GM21360 (cell line): Measurements from ENCODE around the gene ZSWIM8.
A peak's percentile ranks its signal among the peaks of the same experiment; 100 is the strongest.
"Not testable (repeated sequence)": the region's sequence is repeated elsewhere in the genome, so short reads cannot be mapped to it uniquely, and the experiment has no call there.

Experiments
- ATAC-seq: cut with Tn5 transposase; IDR thresholded peaks from one replicate; pipeline ENCODE4 v1.9.1; 2021; ENCODE audit warnings: mild to moderate bottlenecking, moderate library complexity; ENCODE audit not compliant: unreplicated experiment

ZSWIM8 gene

GRCh38 chr10:73785211-73785720 is at the start of gene ZSWIM8:
ZSWIM8 (plus strand) TSS chr10:73785606; CDS start chr10:73785879, 273 bp downstream.
- peak; percentile 68 for ATAC-seq

- not testable (repeated sequence) for ATAC-seq
Measured at GRCh38 chr10:73740501-73741254, 44.7 kb upstream of the ZSWIM8 start.

GRCh38 chr10:73742454-73742734 is 43.0 kb upstream of the ZSWIM8 start:
- ATAC-seq = no peak

- no peak for ATAC-seq
Measured at GRCh38 chr10:73743327-73743904, 42.0 kb upstream of the ZSWIM8 start.

- ATAC-seq = peak; percentile 80
Measured at GRCh38 chr10:73743905-73744663, 41.3 kb upstream of the ZSWIM8 start, which contains the start of gene SEC24C. SEC24C (plus strand) TSS chr10:73744372; CDS start chr10:73746833, 2,461 bp downstream.

GRCh38 chr10:73744664-73744975 is 40.8 kb upstream of the ZSWIM8 start:
- peak; percentile 32 for ATAC-seq

- no peak for ATAC-seq
Measured at GRCh38 chr10:73746721-73747120, 38.7 kb upstream of the ZSWIM8 start.

- no peak for ATAC-seq
Measured at GRCh38 chr10:73750819-73751218, 34.6 kb upstream of the ZSWIM8 start.

- no peak for ATAC-seq
Measured at GRCh38 chr10:73756183-73756582, 29.2 kb upstream of the ZSWIM8 start.

- ATAC-seq = no peak
Measured at GRCh38 chr10:73758704-73759511, 26.5 kb upstream of the ZSWIM8 start.

- no peak for ATAC-seq
Measured at GRCh38 chr10:73759512-73760115, 25.8 kb upstream of the ZSWIM8 start.

GRCh38 chr10:73761781-73762180 is 23.6 kb upstream of the ZSWIM8 start:
- no peak for ATAC-seq

GRCh38 chr10:73762915-73763314 is 22.5 kb upstream of the ZSWIM8 start:
- ATAC-seq = no peak

- no peak for ATAC-seq
Measured at GRCh38 chr10:73763343-73763742, 22.1 kb upstream of the ZSWIM8 start.

- no peak for ATAC-seq
Measured at GRCh38 chr10:73765066-73765465, 20.3 kb upstream of the ZSWIM8 start.

GRCh38 chr10:73768881-73769280 is 16.5 kb upstream of the ZSWIM8 start:
- ATAC-seq = peak; percentile 33

- ATAC-seq = peak; percentile 2
Measured at GRCh38 chr10:73769396-73769795, 16.0 kb upstream of the ZSWIM8 start.

GRCh38 chr10:73771722-73772280 is 13.6 kb upstream of the ZSWIM8 start:
- ATAC-seq = no peak

- ATAC-seq = peak; percentile 52
Measured at GRCh38 chr10:73772281-73773151, 12.9 kb upstream of the ZSWIM8 start.
